Activated B cell treated with CpG ODN at 0.5 μM for 24 hours (primary cell): ENCODE results near the gene ZBTB18. TPM values are rescaled to one million over a fixed set of nuclear protein-coding genes. Genes with fewer than 3 reads are reported as not detected.

Experiments
- ATAC-seq: fragments of 200-7000 bp; cut with Tn5 transposase; one replicate; pipeline ENCODE4 v1.10.0; 2021; ENCODE audit warnings: low read depth, mild to moderate bottlenecking, moderate library complexity
- CTCF ChIA-PET: fragments of 350-600 bp; sonication (Branson Sonifier 250); formaldehyde crosslinking; loops from one replicate; lab custom pipeline; 2021; ENCODE audit warnings: antibody characterized with exemption; lab: Charles Lee
- POLR2A ChIA-PET: fragments of 350-600 bp; sonication (Branson Sonifier 250); formaldehyde crosslinking; loops from one replicate; lab custom pipeline; 2021; ENCODE audit warnings: antibody characterized with exemption; lab: Charles Lee
- DNase-seq: peaks from one replicate; pipeline ENCODE4 v3.0.0; 2022
- H3K27ac Mint-ChIP-seq: one replicate; pipeline ENCODE4 v1.8.0; 2020; ENCODE audit warnings: mixed read lengths
- H3K27me3 Mint-ChIP-seq: one replicate; pipeline ENCODE4 v1.8.0; 2021; ENCODE audit warnings: mixed read lengths
- H3K36me3 Mint-ChIP-seq: one replicate; pipeline ENCODE4 v1.8.0; 2021; ENCODE audit warnings: low read depth, mixed read lengths
- H3K4me1 Mint-ChIP-seq: one replicate; pipeline ENCODE4 v1.8.0; 2021; ENCODE audit warnings: mixed read lengths
- H3K4me3 Mint-ChIP-seq: one replicate; pipeline ENCODE4 v1.8.0; 2020; ENCODE audit warnings: mild to moderate bottlenecking, mixed read lengths
- H3K9me3 Mint-ChIP-seq: one replicate; pipeline ENCODE4 v1.8.0; 2020; ENCODE audit warnings: mixed read lengths
- CTCF ChIP-seq: fragments of 200-600 bp; IDR thresholded peaks from one replicate; pipeline ENCODE4 v1.8.0; 2022; ENCODE audit warnings: antibody characterized with exemption, mild to moderate bottlenecking
- intact Hi-C: fragments of 100-400 bp; cut with micrococcal nuclease; formaldehyde crosslinking; loops from one replicate; pipeline ENCODE4 v1.15.1; 2024
- total RNA-seq: library from RNA; stranded (reverse); gene quantifications from 2 replicates; pipeline ENCODE4 v1.2.3, GENCODE V29; 2022

ZBTB18 gene
- total RNA-seq, 1 donor from 2014 or later: 46.7 TPM

GRCh38 chr1:244065960-244066388 is 14.9 kb downstream of the ZBTB18 start:
- intact Hi-C loops: no loop called here
- DNase-seq (no peak), ATAC-seq (no peak)
- Mint-ChIP-seq H3K9me3 (no peaks in the 10 kb centered on the region), H3K27ac (no peak overlapping the region), H3K4me3 (no peak overlapping the region), H3K27me3 (no peaks in the 10 kb centered on the region), H3K36me3 (no peaks in the 10 kb centered on the region), H3K4me1 (peaks cover 9% of the 10 kb centered on the region)
- CTCF ChIA-PET: no interaction called here
- TF ChIP-seq CTCF: no peak
- POLR2A ChIA-PET: interaction anchor here (0.7 kb wide), 4 partner anchors 18 to 234 kb away, joined by 3 to 6 read pairs (median 4); no protein-coding TSS in a partner anchor

GRCh38 chr1:244066954-244067716 is 16.1 kb downstream of the ZBTB18 start:
- CTCF ChIA-PET: no interaction called here
- H3K4me3 Mint-ChIP-seq: no peak overlapping the region
- H3K36me3 Mint-ChIP-seq: no peaks in the 10 kb centered on the region
- POLR2A ChIA-PET: no interaction called here
- no peaks in the 10 kb centered on the region for H3K27me3 Mint-ChIP-seq
- intact Hi-C loops: no loop called here
- no peak for TF ChIP-seq CTCF
- DNase-seq (no peak), ATAC-seq (no peak)
- no peak overlapping the region for H3K27ac Mint-ChIP-seq
- H3K4me1 Mint-ChIP-seq: peaks cover 9% of the 10 kb centered on the region
- no peaks in the 10 kb centered on the region for H3K9me3 Mint-ChIP-seq

GRCh38 chr1:244067893-244068292 is 16.8 kb downstream of the ZBTB18 start:
- Mint-ChIP-seq H3K9me3 (no peaks in the 10 kb centered on the region), H3K27ac (no peak overlapping the region), H3K4me1 (peaks cover 9% of the 10 kb centered on the region), H3K4me3 (no peak overlapping the region), H3K27me3 (no peaks in the 10 kb centered on the region), H3K36me3 (no peaks in the 10 kb centered on the region)
- intact Hi-C loops: no loop called here
- ATAC-seq: no peak
- no peak for TF ChIP-seq CTCF
- DNase-seq: no peak
- ChIA-PET POLR2A (interaction anchor here (1.0 kb wide), 1 partner anchor 20 kb away, joined by 7 read pairs; no protein-coding TSS in a partner anchor), CTCF (no interaction called here)

GRCh38 chr1:244068567-244068966 is 17.5 kb downstream of the ZBTB18 start:
- H3K27ac Mint-ChIP-seq: no peak overlapping the region
- no peak for DNase-seq
- ChIA-PET POLR2A (interaction anchor here (1.0 kb wide), 1 partner anchor 21 kb away, joined by 7 read pairs; no protein-coding TSS in a partner anchor), CTCF (no interaction called here)
- intact Hi-C loops: no loop called here
- peaks cover 9% of the 10 kb centered on the region for H3K4me1 Mint-ChIP-seq
- no peaks in the 10 kb centered on the region for H3K27me3 Mint-ChIP-seq
- H3K4me3 Mint-ChIP-seq: no peak overlapping the region
- no peaks in the 10 kb centered on the region for H3K9me3 Mint-ChIP-seq
- H3K36me3 Mint-ChIP-seq: no peaks in the 10 kb centered on the region
- ATAC-seq: no peak
- TF ChIP-seq CTCF: no peak

DNA sequence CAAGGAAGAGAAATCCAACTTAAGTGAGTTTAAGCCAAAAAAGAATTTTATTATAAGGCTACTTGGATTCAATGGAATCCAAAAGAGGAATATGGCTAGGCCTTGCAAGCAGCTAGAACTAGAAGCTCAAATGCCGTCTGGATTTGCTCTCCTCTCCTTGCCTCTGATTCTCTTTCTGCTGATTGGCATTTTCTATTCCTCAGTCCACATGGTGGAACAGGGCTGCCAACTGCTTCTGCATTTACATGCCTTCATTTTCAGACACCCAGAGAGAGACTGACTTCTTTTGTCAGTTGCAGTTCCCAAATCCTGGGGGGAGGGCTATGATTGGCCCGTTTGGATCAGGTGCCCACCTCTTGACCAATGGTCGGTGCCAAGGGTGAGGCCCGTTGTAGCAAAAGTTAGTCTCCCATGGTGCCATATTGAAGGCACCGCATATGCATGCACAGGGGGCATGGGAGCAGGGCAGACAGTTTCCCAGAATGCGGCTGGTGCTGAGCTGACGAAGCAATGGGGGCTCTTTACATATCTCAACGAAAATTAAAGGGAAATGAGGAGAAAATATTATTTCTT is 18.3 kb downstream of the ZBTB18 start:
- intact Hi-C loops: no loop called here
- POLR2A ChIA-PET: no interaction called here
- H3K36me3 Mint-ChIP-seq: no peaks in the 10 kb centered on the region
- peaks cover 17% of the 10 kb centered on the region for H3K4me1 Mint-ChIP-seq
- H3K27me3 Mint-ChIP-seq: no peaks in the 10 kb centered on the region
- ATAC-seq (no peak), DNase-seq (no peak)
- H3K27ac Mint-ChIP-seq: no peak overlapping the region
- CTCF ChIA-PET: no interaction called here
- no peak overlapping the region for H3K4me3 Mint-ChIP-seq
- H3K9me3 Mint-ChIP-seq: no peaks in the 10 kb centered on the region
- TF ChIP-seq CTCF: no peak
